ENCODE results near the gene GGCX. TPM values are rescaled to one million over a fixed set of nuclear protein-coding genes. Genes with fewer than 3 reads are reported as not detected.
A peak's percentile ranks its signal among the peaks of the same experiment; 100 is the strongest.

The GGCX gene
- total RNA-seq, 3 donors from 2014 or later = 26.7 to 35.1 (median 31.8) TPM

DNA sequence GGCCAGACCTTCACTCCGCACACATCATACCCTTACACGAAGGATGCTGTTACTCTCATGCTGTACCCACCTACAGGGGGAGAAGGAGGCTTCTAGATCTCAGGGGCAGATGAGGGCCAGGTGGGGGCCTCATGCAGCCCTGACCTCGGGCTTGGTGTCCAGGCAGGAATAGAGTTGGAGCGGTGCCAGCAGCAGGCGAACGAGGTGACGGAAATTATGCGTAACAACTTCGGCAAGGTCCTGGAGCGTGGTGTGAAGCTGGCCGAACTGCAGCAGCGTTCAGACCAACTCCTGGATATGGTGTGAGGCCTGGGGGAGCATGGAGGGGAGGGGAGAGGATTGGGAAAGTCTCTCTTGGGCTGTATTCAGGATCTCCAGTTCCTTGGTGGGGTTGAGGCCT is 30.3 kb upstream of the GGCX start:
- Histone ChIP-seq H3K9me3 (no peaks in the 10 kb centered on the region), H3K27ac (peak overlapping the region; percentile 86 to 91), H3K27me3 (no peaks in the 10 kb centered on the region), H3K36me3 (no peaks in the 10 kb centered on the region), H3K4me1 (peaks cover 13 to 34% of the 10 kb centered on the region in 2 donors), H3K4me3 (no peak overlapping the region)
- no peak for DNase-seq (ENCODE audit: low spot score in 2 of 2)
- intact Hi-C loops (cut with DNase I; ENCODE audit: low total_unique reads) = no loop called here
- no peak for TF ChIP-seq POLR2AphosphoS5 (IDR thresholded peaks at IDR 0.05)
- TF ChIP-seq, protein P1, sequence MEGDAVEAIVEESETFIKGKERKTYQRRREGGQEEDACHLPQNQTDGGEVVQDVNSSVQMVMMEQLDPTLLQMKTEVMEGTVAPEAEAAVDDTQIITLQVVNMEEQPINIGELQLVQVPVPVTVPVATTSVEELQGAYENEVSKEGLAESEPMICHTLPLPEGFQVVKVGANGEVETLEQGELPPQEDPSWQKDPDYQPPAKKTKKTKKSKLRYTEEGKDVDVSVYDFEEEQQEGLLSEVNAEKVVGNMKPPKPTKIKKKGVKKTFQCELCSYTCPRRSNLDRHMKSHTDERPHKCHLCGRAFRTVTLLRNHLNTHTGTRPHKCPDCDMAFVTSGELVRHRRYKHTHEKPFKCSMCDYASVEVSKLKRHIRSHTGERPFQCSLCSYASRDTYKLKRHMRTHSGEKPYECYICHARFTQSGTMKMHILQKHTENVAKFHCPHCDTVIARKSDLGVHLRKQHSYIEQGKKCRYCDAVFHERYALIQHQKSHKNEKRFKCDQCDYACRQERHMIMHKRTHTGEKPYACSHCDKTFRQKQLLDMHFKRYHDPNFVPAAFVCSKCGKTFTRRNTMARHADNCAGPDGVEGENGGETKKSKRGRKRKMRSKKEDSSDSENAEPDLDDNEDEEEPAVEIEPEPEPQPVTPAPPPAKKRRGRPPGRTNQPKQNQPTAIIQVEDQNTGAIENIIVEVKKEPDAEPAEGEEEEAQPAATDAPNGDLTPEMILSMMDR (IDR thresholded peaks at IDR 0.05) = no peak
- no peak for TF ChIP-seq POLR2A (IDR thresholded peaks at IDR 0.05)

DNA sequence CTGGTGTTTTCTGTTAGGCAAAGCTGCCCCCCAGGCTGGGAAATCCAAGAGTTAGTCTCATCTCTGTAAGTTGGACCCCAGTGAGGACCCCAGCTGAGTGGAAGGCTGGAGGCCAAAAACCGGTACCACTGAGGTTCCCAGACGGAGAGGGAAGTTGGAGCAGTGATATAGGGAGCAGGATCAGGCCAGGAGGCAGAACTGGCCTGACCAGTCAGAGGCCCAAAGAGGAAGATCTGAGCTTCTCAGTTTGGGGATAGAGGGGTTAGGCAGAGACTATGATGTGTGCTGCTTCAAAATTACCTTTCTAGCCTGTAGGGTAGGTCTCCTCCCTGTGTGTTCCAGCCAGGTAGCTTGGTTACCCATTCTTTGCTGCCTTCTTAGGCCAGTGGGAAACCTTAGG is 29.7 kb upstream of the GGCX start:
- Histone ChIP-seq H3K9me3 (no peaks in the 10 kb centered on the region), H3K4me3 (no peak overlapping the region), H3K27ac (peak overlapping the region; percentile 86 to 91), H3K27me3 (no peaks in the 10 kb centered on the region), H3K4me1 (peaks cover 8 to 31% of the 10 kb centered on the region in 2 donors), H3K36me3 (no peaks in the 10 kb centered on the region)
- no peak for TF ChIP-seq POLR2AphosphoS5 (IDR thresholded peaks at IDR 0.05)
- no peak for DNase-seq (ENCODE audit: low spot score in 2 of 2)
- intact Hi-C loops (cut with DNase I; ENCODE audit: low total_unique reads) = no loop called here

DNA sequence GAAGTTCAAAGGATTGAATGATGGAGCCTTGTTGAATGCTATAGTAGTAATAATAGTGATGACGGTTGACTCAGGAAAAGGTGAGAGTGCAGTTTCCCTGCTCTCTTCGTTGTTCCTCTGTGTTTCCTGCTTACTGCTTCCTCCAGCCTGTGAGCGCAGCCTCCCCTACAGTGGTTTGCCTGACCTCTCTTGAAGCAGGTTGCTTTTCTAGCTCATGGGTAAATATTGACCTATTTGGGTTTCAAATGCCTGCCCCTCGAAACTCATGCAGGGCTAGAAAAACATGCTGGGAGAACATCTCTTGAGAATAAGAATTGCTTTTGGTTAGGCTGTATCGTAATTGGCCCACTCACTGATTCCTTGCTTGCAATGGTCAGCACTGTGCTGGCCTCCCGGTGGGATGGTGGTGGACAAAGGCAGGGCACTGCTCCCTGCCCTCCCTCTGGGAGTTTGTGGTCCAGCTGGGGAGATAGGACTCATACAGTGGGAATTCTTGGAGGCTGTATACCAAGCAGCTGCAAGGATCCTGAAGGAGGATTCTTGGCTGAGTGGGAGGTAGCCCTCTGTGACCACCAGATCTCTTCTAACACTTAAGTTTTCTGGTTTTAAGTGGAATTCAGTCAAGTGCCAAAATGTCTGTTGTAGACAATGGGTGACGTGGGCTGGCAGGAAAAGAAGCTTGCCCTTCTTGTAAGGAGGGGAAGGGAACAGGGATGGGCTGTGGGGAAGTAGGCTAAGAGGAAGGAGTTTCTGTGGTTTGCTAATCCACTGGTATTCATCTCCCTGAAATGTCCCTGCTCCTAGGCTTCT is 28.9 kb upstream of the GGCX start:
- no peaks in the 10 kb centered on the region for H3K9me3 ChIP-seq
- H3K27me3 ChIP-seq = no peaks in the 10 kb centered on the region
- H3K27ac ChIP-seq = peak overlapping the region; percentile 86 to 91
- TF ChIP-seq POLR2A (IDR thresholded peaks at IDR 0.05) (no peak), POLR2AphosphoS5 (IDR thresholded peaks at IDR 0.05) (peak in 1 of 3 donors; percentile 25)
- intact Hi-C loops (cut with DNase I; ENCODE audit: low total_unique reads) = no loop called here
- peaks cover 8 to 33% of the 10 kb centered on the region in 2 donors for H3K4me1 ChIP-seq
- no peaks in the 10 kb centered on the region for H3K36me3 ChIP-seq
- no peak for DNase-seq (ENCODE audit: low spot score in 2 of 2)
- peak overlapping the region in 1 of 3 donors; percentile 10 for H3K4me3 ChIP-seq

DNA sequence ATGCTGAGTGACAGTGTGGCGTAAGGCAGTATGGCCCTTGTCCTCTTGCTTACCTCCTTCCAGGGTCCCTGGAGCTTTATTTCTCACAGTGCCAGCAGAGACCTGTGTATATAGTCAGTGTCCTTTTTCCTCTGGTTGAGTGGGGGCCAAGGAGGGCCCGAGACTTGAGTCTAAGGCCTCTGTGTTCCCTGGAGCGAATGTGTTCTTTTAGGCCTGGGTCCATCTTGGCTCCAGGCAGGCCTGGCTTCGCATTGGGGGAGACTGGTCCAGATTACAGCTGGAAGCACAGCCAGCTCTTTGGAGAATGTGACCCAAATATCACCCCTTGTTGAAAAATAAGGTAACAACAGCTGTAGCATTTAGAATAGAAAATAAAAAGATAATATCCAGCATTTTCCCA is 27.9 kb upstream of the GGCX start:
- H3K9me3 ChIP-seq = no peaks in the 10 kb centered on the region
- intact Hi-C loops (cut with DNase I; ENCODE audit: low total_unique reads) = no loop called here
- H3K27ac ChIP-seq = peak overlapping the region; percentile 86 to 91
- DNase-seq (ENCODE audit: low spot score in 2 of 2) = no peak
- H3K36me3 ChIP-seq = no peaks in the 10 kb centered on the region
- no peak overlapping the region for H3K4me3 ChIP-seq
- H3K4me1 ChIP-seq = peaks cover 8 to 26% of the 10 kb centered on the region in 2 donors
- TF ChIP-seq POLR2AphosphoS5 (IDR thresholded peaks at IDR 0.05) = peak in 1 of 3 donors; percentile 20
- TF ChIP-seq, protein P1 (IDR thresholded peaks at IDR 0.05) = no peak
- no peaks in the 10 kb centered on the region for H3K27me3 ChIP-seq

DNA sequence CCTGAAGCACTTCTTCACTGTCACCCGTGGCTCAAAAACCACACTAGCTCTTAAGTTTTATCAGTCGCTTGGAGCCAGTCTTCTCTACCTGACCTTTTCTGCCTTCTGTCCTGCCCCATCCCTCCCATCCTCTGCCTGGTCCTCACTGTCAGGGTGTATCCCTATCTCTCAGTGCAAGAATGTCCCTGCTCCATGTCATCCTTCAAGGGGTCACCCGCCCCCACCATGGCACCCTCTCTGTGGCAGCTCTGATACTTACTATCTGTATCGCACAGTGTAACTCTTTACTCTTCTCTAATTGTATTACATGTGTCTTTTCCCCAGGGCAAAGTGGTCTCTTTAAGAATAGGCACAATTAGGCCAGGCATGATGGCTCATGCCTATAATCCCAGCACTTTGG is 27.4 kb upstream of the GGCX start:
- no peak overlapping the region for H3K4me3 ChIP-seq
- no peak for DNase-seq (ENCODE audit: low spot score in 2 of 2)
- H3K36me3 ChIP-seq = no peaks in the 10 kb centered on the region
- H3K9me3 ChIP-seq = no peaks in the 10 kb centered on the region
- peak overlapping the region; percentile 86 to 91 for H3K27ac ChIP-seq
- TF ChIP-seq POLR2AphosphoS5 (IDR thresholded peaks at IDR 0.05) (no peak), POLR2A (IDR thresholded peaks at IDR 0.05) (no peak)
- TF ChIP-seq, protein P1 (IDR thresholded peaks at IDR 0.05) = no peak
- peaks cover 8 to 24% of the 10 kb centered on the region in 2 donors for H3K4me1 ChIP-seq
- H3K27me3 ChIP-seq = no peaks in the 10 kb centered on the region
- intact Hi-C loops (cut with DNase I; ENCODE audit: low total_unique reads) = no loop called here

DNA sequence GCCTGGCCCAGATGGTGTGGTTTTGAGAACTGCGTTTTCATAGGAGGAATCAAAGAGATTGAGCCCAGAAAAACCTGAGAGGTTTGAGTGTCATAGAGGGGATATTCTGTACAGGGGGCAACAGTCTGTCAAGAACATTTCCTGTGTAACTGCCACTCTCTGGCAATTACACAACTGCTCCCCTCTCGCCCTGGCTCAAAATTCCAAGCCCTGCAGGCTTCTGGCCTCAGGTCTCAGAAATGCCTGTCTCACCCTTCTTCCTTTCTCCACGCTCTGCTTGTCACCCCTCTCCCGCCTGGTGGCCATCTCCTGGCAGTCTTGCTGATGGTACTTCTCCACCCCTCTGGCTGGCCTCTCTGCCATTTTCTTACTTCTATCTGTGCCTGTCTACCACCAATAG is 26.9 kb upstream of the GGCX start:
- TF ChIP-seq POLR2A (IDR thresholded peaks at IDR 0.05) (no peak), POLR2AphosphoS5 (IDR thresholded peaks at IDR 0.05) (no peak)
- TF ChIP-seq, protein P1 (IDR thresholded peaks at IDR 0.05) = no peak
- Histone ChIP-seq H3K27me3 (no peaks in the 10 kb centered on the region), H3K4me1 (peaks cover 8 to 24% of the 10 kb centered on the region in 2 donors), H3K9me3 (no peaks in the 10 kb centered on the region), H3K4me3 (no peak overlapping the region), H3K36me3 (no peaks in the 10 kb centered on the region), H3K27ac (peak overlapping the region; percentile 86 to 91)
- DNase-seq (ENCODE audit: low spot score in 2 of 2) = no peak
- intact Hi-C loops (cut with DNase I; ENCODE audit: low total_unique reads) = no loop called here
